ENCODE data around the gene IRGQ. TPM values are rescaled to one million over a fixed set of nuclear protein-coding genes. Genes with fewer than 3 reads are reported as not detected.

Gene IRGQ
- total RNA-seq, 4 donors from 2014 or later = 18.0 to 33.5 (median 23.5) TPM

DNA sequence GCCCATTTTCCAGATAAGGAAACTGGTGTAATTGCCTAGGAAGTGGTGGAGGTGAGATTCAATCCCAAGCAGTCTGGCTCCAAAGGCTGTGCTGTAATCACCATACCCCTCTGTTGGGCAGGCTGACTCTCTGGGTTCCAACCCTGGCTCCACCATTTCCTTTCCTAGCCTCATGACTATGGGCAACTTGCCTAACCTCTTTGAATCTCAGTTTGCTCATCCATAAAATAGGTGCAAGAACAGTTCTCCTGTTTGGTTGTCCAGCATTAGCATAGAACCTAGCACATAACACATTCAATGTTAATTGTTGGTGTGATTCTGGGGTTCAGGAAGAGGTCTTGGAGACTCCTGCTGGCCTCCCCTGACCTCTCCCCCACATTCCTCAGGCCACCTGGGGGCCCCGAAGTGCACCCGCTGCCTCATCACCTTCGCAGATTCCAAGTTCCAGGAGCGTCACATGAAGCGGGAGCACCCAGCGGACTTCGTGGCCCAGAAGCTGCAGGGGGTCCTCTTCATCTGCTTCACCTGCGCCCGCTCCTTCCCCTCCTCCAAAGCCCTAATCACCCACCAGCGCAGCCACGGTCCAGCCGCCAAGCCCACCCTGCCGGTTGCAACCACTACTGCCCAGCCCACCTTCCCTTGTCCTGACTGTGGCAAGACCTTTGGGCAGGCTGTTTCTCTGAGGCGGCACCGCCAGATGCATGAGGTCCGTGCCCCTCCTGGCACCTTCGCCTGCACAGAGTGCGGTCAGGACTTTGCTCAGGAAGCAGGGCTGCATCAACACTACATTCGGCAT, 2.7 kb upstream of the IRGQ start:
- intact Hi-C loops (cut with DNase I) = loop anchor here (10.0 kb wide), 1 partner anchor 64 kb away; the partner anchor contains the start of gene ZNF575
- DNase-seq = no peak
- 94 to 95% methylated on average over 16 to 17 of the region's 19 CpGs for WGBS, 2 donors
- TF ChIP-seq, protein P1, sequence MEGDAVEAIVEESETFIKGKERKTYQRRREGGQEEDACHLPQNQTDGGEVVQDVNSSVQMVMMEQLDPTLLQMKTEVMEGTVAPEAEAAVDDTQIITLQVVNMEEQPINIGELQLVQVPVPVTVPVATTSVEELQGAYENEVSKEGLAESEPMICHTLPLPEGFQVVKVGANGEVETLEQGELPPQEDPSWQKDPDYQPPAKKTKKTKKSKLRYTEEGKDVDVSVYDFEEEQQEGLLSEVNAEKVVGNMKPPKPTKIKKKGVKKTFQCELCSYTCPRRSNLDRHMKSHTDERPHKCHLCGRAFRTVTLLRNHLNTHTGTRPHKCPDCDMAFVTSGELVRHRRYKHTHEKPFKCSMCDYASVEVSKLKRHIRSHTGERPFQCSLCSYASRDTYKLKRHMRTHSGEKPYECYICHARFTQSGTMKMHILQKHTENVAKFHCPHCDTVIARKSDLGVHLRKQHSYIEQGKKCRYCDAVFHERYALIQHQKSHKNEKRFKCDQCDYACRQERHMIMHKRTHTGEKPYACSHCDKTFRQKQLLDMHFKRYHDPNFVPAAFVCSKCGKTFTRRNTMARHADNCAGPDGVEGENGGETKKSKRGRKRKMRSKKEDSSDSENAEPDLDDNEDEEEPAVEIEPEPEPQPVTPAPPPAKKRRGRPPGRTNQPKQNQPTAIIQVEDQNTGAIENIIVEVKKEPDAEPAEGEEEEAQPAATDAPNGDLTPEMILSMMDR (IDR thresholded peaks at IDR 0.05) = no peak
- no peak for TF ChIP-seq POLR2A (IDR thresholded peaks at IDR 0.05)
- H3K4me3 ChIP-seq (replicated peaks in 1 of 3) = no peak overlapping the region
- no peaks in the 10 kb centered on the region for H3K9me3 ChIP-seq
- no peaks in the 10 kb centered on the region for H3K27me3 ChIP-seq
- H3K4me1 ChIP-seq = peaks cover 29 to 33% of the 10 kb centered on the region in 2 donors
- H3K36me3 ChIP-seq = peaks cover 6 to 15% of the 10 kb centered on the region in 2 donors
- no peak overlapping the region for H3K27ac ChIP-seq

DNA sequence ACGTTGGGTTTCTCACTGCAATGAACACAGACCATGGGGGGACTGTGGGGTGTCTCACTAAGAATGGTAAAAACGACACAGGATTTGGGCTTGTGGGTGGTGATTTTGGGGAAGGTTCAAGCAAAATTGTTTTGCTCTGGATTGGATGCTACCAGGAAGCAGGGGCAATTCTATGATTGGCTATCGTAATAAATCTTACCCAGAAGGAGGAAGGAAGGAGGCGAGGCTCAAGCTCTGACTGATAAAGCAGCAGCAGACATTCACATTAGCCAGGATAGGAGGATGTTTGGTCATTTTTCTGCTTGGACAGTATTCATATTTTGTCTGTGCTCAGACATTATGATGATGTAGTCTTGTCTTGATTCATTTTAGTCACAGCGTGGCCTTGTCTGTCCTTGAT, 1.9 kb upstream of the IRGQ start:
- 63 to 72% methylated on average over 5 of the region's 5 CpGs for WGBS, 2 donors
- Histone ChIP-seq H3K27ac (no peak overlapping the region), H3K27me3 (no peaks in the 10 kb centered on the region), H3K9me3 (no peaks in the 10 kb centered on the region), H3K36me3 (peaks cover 10 to 18% of the 10 kb centered on the region in 2 donors), H3K4me1 (peaks cover 31 to 33% of the 10 kb centered on the region in 2 donors), H3K4me3 (replicated peaks in 1 of 3) (no peak overlapping the region)
- TF ChIP-seq, protein P1 (IDR thresholded peaks at IDR 0.05) = no peak
- no peak for TF ChIP-seq POLR2A (IDR thresholded peaks at IDR 0.05)
- no peak for DNase-seq
- intact Hi-C loops (cut with DNase I) = loop anchor here (2.0 to 10.0 kb wide), 2 partner anchors 23 to 63 kb away; partner anchors contain the start of genes PINLYP, XRCC1 and ZNF575

- Histone ChIP-seq H3K9me3 (no peaks in the 10 kb centered on the region), H3K27me3 (no peaks in the 10 kb centered on the region), H3K27ac (peak overlapping the region; percentile 94 to 98 (median 95)), H3K4me1 (peaks cover 31 to 33% of the 10 kb centered on the region in 2 donors), H3K36me3 (peaks cover 13 to 27% of the 10 kb centered on the region in 2 donors), H3K4me3 (replicated peaks in 1 of 3) (peak overlapping the region; percentile 13 to 76 (median 55))
- DNase-seq = no peak
- TF ChIP-seq, protein P1 (IDR thresholded peaks at IDR 0.05) = no peak
- no peak for TF ChIP-seq POLR2A (IDR thresholded peaks at IDR 0.05)
- intact Hi-C loops (cut with DNase I) = loop anchor here (2.0 to 10.0 kb wide), 2 partner anchors 22 to 62 kb away; partner anchors contain the start of genes PINLYP, XRCC1 and ZNF575
- WGBS, 2 donors = 14 to 26% methylated on average over 4 to 7 of the region's 7 CpGs
Measured at GRCh38 chr19:43596842-43597461, 1.0 kb upstream of the IRGQ start.

DNA sequence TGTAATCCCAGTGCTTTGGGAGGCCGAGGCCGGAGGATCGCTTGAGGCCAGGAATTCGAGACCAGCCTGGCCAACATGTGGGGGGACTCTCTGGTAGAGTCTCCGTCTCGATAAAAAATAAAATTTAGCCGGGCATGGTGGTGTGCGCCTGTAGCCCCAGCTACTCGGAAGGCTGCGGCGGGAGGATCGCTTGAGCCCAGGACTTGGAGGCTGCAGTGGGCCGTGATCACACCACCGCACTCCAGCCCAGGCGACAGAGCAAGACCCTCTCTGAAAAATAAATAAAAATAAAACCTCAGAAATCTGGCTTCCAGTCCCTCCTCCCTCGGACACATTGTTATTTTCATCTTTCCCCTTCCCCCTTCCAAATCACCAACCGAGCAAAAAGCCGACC, 332 bp downstream of the IRGQ start:
- WGBS, 2 donors = 2 to 5% methylated on average over 16 to 18 of the region's 18 CpGs
- Histone ChIP-seq H3K27ac (peak overlapping the region; percentile 55 to 98 (median 73)), H3K9me3 (no peaks in the 10 kb centered on the region), H3K27me3 (no peaks in the 10 kb centered on the region), H3K4me1 (peaks cover 31 to 33% of the 10 kb centered on the region in 2 donors), H3K36me3 (peaks cover 13 to 30% of the 10 kb centered on the region in 2 donors), H3K4me3 (replicated peaks in 1 of 3) (peak overlapping the region; percentile 22 to 82 (median 55))
- intact Hi-C loops (cut with DNase I) = loop anchor here (10.0 kb wide), 1 partner anchor 61 kb away; the partner anchor contains the start of gene ZNF575
- DNase-seq = peak in 1 of 2 donors; percentile 17
- TF ChIP-seq POLR2A (IDR thresholded peaks at IDR 0.05) = no peak
- TF ChIP-seq, protein P1 (IDR thresholded peaks at IDR 0.05) = no peak
